DND-41 (cell line): ENCODE measurements around the gene REC114.

Experiments
- EZH2 ChIP-seq: IDR thresholded peaks from 3 replicates; pipeline ENCODE4 v1.6.1; 2012; ENCODE audit warnings: borderline replicate concordance, low read depth, mild to moderate bottlenecking, moderate library complexity, low read length, inconsistent platforms; ENCODE audit not compliant: severe bottlenecking
- TF ChIP-seq, protein P1 (sequence below): IDR thresholded peaks from 2 replicates; pipeline ENCODE4 v1.5.1; 2012; ENCODE audit warnings: borderline replicate concordance, low read length, moderate library complexity, mild to moderate bottlenecking; ENCODE audit not compliant: poor library complexity, severe bottlenecking; ENCODE audit errors: extremely low read depth

DNA sequence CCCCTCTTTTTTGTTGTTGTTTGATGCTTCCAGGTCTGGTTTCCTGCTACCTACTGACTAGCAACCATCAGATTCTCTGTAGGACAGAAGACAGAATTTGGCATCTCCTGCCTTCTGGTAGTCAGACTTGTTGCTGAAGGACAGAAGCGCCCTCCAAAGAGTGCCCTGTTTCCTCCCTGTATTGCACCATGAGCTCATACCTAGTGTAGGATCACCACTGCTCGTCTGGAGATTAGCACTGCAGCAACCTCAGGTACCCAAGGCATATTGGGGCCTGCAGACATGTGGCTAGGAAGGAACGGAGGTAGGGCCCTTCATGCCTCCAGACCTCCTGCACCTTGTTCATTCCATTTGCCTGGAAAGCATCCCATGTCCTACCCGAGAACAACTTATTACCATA, 112.1 kb downstream of the REC114 start:
- TF ChIP-seq, protein P1, sequence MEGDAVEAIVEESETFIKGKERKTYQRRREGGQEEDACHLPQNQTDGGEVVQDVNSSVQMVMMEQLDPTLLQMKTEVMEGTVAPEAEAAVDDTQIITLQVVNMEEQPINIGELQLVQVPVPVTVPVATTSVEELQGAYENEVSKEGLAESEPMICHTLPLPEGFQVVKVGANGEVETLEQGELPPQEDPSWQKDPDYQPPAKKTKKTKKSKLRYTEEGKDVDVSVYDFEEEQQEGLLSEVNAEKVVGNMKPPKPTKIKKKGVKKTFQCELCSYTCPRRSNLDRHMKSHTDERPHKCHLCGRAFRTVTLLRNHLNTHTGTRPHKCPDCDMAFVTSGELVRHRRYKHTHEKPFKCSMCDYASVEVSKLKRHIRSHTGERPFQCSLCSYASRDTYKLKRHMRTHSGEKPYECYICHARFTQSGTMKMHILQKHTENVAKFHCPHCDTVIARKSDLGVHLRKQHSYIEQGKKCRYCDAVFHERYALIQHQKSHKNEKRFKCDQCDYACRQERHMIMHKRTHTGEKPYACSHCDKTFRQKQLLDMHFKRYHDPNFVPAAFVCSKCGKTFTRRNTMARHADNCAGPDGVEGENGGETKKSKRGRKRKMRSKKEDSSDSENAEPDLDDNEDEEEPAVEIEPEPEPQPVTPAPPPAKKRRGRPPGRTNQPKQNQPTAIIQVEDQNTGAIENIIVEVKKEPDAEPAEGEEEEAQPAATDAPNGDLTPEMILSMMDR: no peak
- TF ChIP-seq EZH2: no peak
